K562 (cell line): ENCODE measurements around the gene TP73. TPM values are rescaled to one million over a fixed set of nuclear protein-coding genes. Genes with fewer than 3 reads are reported as not detected.
A peak's percentile ranks its signal among the peaks of the same experiment; 100 is the strongest.

Experiments used
- POLR2A ChIP-seq: fragments of 450-650 bp; conservative IDR thresholded peaks from 2 replicates; pipeline ENCODE4 v1.6.1; 2016
- PTRF ChIP-seq: fragments of 450-650 bp; IDR thresholded peaks from 2 replicates; pipeline ENCODE4 v1.6.1; 2016; ENCODE audit warnings: mild to moderate bottlenecking, missing genetic modification characterization, missing compliant biosample characterization
- RBM14 ChIP-seq: fragments of 200-400 bp; formaldehyde crosslinking; IDR thresholded peaks from 2 replicates; pipeline ENCODE4 v1.6.1; 2018; ENCODE audit warnings: low read depth, mild to moderate bottlenecking, low read length, moderate library complexity, borderline replicate concordance; ENCODE audit not compliant: insufficient read depth
- RBM39 ChIP-seq: fragments of 200-400 bp; formaldehyde crosslinking; optimal IDR thresholded peaks from 2 replicates; pipeline ENCODE3; 2018; ENCODE audit warnings: low read depth, low read length
- SMAD2 ChIP-seq: fragments of 150-350 bp; IDR thresholded peaks from 2 replicates; pipeline ENCODE4 v1.6.1; 2014; ENCODE audit warnings: low read depth, mild to moderate bottlenecking, low read length
- TRIM24 ChIP-seq, 2 experiments: fragments of 450-650 bp; IDR thresholded peaks; 2 replicates each; pipeline ENCODE4 v1.6.1; 2016
- ZBTB12 ChIP-seq: fragments of 250-450 bp; sonication (Bioruptor Pico); IDR thresholded peaks from 2 replicates; pipeline ENCODE4 v1.4.0; 2020
- ZFX ChIP-seq: sonication (generic); formaldehyde crosslinking; IDR thresholded peaks from 2 replicates; pipeline ENCODE4 v1.8.0; 2022; ENCODE audit warnings: mild to moderate bottlenecking, missing genetic modification reagents, moderate library complexity
- ZNF174 ChIP-seq: fragments of 250-450 bp; sonication (Bioruptor Pico); IDR thresholded peaks from 2 replicates; pipeline ENCODE4 v1.4.0; 2020; ENCODE audit warnings: mild to moderate bottlenecking
- ZNF212 ChIP-seq: fragments of 450-650 bp; formaldehyde crosslinking; IDR thresholded peaks from 2 replicates; pipeline ENCODE4 v1.4.0; 2020; ENCODE audit warnings: mild to moderate bottlenecking
- polyA plus RNA-seq, 8 experiments: library from polyadenylated mRNA; depleted of rRNA in 4 of 8; stranded (reverse) in 5 of 8; unstranded in 3 of 8; fragments of >200 nt; fragmentation: Nextera tagmentation in 2 of 8; fragmentation: Illumina TruSeq in 1 of 8; extraction: Ambion mirVana in 2 of 8; extraction: Trizol in 1 of 8; gene quantifications; 2 replicates each; pipeline versions ENCODE4 v1.2.1 to v1.2.3, GENCODE V29; 2011 to 2014; ENCODE audit warnings: inconsistent platforms in 1 of 8, missing spikeins in 1 of 8
- total RNA-seq, 7 experiments: library from RNA; depleted of rRNA in 6 of 7; stranded (reverse); fragments of >200 nt in 6 of 7; fragmentation: Illumina TruSeq in 2 of 7; extraction: Trizol in 2 of 7; gene quantifications; 2 replicates each; pipeline versions ENCODE4 v1.2.1 to v1.2.3, GENCODE V29; 2011 to 2021; ENCODE audit warnings: low replicate concordance in 1 of 7
- TF ChIP-seq, protein P1 (sequence below): sonication (generic); formaldehyde crosslinking; IDR thresholded peaks from 2 replicates; pipeline ENCODE4 v1.5.0; 2020; ENCODE audit warnings: missing genetic modification reagents
- TF ChIP-seq, protein P2 (sequence below): fragments of 250-450 bp; sonication (Bioruptor Pico); IDR thresholded peaks from 2 replicates; pipeline ENCODE4 v1.5.0; 2021
- TF ChIP-seq, protein P3 (sequence below), 2 experiments: fragments of 450-650 bp in 1 of 2; sonication (generic) in 1 of 2; formaldehyde crosslinking in 1 of 2; IDR thresholded peaks; 2 replicates each; pipeline versions ENCODE4 v1.7.1 to v1.9.0; 2016 to 2022; ENCODE audit warnings: inconsistent platforms in 1 of 2, mild to moderate bottlenecking in 1 of 2, missing genetic modification reagents in 1 of 2

Gene TP73
- total and polyA plus RNA-seq, 9 of the 15 experiments (the other 6 are each of a cell fraction or from before 2014, with no cell fraction given) = 0.07 to 1.6 (median 0.40) TPM; not detected in 2

DNA sequence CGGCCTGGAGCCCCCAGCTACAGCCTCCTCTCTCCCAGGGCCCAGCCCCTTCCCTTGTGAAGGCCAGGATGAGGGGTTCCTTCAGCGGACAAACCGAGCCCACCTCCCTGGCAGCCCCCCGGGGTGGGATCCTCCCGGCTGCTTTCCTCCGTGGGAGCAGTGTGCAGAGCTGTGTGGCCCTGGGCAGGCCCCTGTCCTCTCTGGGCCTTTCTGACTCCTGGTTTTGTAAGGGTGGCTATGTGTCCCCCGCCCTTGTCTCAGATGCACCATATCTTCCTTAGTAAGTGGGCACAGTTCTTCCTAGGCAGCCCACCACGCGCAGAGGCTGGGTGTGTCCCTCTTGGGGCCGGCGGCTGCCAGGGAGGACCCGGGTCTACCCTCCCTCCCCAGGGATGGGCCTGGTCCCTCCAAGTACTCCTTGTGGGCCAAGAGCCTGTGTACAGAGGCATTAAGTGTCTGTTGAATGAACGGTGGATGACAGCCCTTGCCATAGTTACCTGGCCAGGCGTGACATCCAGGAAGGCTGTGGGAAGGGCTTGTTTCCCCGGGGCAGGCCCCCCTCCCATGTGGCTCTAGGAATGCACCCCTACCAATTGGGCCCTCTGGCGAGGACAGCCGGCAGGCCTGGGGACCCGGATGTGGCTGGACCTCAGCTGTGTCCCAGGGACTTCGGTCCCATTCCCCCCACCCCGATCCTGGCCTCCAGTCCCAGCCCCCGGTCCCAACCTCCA, 124.1 kb downstream of the TP73 start (continued):
- TF ChIP-seq, protein P1, sequence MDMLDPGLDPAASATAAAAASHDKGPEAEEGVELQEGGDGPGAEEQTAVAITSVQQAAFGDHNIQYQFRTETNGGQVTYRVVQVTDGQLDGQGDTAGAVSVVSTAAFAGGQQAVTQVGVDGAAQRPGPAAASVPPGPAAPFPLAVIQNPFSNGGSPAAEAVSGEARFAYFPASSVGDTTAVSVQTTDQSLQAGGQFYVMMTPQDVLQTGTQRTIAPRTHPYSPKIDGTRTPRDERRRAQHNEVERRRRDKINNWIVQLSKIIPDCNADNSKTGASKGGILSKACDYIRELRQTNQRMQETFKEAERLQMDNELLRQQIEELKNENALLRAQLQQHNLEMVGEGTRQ = no peak
- TF ChIP-seq ZBTB12 (no peak), SMAD2 (no peak), ZNF174 (no peak), RBM39 (no peak), TRIM24 (IDR thresholded peaks at IDR 0.05) (0 out of 4 replicates have a peak, but pooled peaks of 1 of the 2 experiments have one; percentile 3), RBM14 (no peak), ZFX (CRISPR knock-in tag) (peak; percentile 52), POLR2A (0 out of 2 replicates have a peak, but pooled peaks have one; percentile 8), PTRF (tag) (no peak), ZNF212 (no peak)
- TF ChIP-seq, protein P2, sequence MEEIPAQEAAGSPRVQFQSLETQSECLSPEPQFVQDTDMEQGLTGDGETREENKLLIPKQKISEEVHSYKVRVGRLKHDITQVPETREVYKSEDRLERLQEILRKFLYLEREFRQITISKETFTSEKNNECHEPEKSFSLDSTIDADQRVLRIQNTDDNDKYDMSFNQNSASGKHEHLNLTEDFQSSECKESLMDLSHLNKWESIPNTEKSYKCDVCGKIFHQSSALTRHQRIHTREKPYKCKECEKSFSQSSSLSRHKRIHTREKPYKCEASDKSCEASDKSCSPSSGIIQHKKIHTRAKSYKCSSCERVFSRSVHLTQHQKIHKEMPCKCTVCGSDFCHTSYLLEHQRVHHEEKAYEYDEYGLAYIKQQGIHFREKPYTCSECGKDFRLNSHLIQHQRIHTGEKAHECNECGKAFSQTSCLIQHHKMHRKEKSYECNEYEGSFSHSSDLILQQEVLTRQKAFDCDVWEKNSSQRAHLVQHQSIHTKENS = no peak
- TF ChIP-seq, protein P3, sequence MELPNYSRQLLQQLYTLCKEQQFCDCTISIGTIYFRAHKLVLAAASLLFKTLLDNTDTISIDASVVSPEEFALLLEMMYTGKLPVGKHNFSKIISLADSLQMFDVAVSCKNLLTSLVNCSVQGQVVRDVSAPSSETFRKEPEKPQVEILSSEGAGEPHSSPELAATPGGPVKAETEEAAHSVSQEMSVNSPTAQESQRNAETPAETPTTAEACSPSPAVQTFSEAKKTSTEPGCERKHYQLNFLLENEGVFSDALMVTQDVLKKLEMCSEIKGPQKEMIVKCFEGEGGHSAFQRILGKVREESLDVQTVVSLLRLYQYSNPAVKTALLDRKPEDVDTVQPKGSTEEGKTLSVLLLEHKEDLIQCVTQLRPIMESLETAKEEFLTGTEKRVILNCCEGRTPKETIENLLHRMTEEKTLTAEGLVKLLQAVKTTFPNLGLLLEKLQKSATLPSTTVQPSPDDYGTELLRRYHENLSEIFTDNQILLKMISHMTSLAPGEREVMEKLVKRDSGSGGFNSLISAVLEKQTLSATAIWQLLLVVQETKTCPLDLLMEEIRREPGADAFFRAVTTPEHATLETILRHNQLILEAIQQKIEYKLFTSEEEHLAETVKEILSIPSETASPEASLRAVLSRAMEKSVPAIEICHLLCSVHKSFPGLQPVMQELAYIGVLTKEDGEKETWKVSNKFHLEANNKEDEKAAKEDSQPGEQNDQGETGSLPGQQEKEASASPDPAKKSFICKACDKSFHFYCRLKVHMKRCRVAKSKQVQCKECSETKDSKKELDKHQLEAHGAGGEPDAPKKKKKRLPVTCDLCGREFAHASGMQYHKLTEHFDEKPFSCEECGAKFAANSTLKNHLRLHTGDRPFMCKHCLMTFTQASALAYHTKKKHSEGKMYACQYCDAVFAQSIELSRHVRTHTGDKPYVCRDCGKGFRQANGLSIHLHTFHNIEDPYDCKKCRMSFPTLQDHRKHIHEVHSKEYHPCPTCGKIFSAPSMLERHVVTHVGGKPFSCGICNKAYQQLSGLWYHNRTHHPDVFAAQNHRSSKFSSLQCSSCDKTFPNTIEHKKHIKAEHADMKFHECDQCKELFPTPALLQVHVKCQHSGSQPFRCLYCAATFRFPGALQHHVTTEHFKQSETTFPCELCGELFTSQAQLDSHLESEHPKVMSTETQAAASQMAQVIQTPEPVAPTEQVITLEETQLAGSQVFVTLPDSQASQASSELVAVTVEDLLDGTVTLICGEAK (IDR thresholded peaks at IDR 0.05) = 0 out of 2 replicates have a peak, but pooled peaks have one; percentile 6
- TF ChIP-seq, protein P3 (CRISPR knock-in tag; IDR thresholded peaks at IDR 0.05) = 0 out of 2 replicates have a peak, but pooled peaks have one; percentile 36
